ENCODE data around the gene DENND5A.
"Not testable (repeated sequence)": the region's sequence is repeated elsewhere in the genome, so short reads cannot be mapped to it uniquely, and the experiment has no call there.

Gene DENND5A

GRCh38 chr11:9267680-9268079 lies 2.5 kb upstream of the DENND5A start:
- H3K9me3 ChIP-seq, result no peaks in the 10 kb centered on the region
- H3K27me3 ChIP-seq, result peaks cover 15% of the 10 kb centered on the region
- no peak overlapping the region for H3K27ac ChIP-seq
- H3K4me3 ChIP-seq (ENCODE audit: low read depth in 1 of 2, low read length in 1 of 2), result no peak overlapping the region
- peaks cover 25 to 29% of the 10 kb centered on the region in 2 experiments for H3K4me1 ChIP-seq (ENCODE audit: control insufficient read depth in 1 of 2, insufficient read depth in 1 of 2, low read depth in 1 of 2, low read length in 1 of 2)
- TF ChIP-seq, protein P1, sequence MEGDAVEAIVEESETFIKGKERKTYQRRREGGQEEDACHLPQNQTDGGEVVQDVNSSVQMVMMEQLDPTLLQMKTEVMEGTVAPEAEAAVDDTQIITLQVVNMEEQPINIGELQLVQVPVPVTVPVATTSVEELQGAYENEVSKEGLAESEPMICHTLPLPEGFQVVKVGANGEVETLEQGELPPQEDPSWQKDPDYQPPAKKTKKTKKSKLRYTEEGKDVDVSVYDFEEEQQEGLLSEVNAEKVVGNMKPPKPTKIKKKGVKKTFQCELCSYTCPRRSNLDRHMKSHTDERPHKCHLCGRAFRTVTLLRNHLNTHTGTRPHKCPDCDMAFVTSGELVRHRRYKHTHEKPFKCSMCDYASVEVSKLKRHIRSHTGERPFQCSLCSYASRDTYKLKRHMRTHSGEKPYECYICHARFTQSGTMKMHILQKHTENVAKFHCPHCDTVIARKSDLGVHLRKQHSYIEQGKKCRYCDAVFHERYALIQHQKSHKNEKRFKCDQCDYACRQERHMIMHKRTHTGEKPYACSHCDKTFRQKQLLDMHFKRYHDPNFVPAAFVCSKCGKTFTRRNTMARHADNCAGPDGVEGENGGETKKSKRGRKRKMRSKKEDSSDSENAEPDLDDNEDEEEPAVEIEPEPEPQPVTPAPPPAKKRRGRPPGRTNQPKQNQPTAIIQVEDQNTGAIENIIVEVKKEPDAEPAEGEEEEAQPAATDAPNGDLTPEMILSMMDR (IDR thresholded peaks at IDR 0.05), result no peak
- H3K36me3 ChIP-seq, result no peaks in the 10 kb centered on the region

GRCh38 chr11:9266926-9267325 lies 1.8 kb upstream of the DENND5A start:
- no peaks in the 10 kb centered on the region for H3K9me3 ChIP-seq
- H3K27ac ChIP-seq, result no peak overlapping the region
- peaks cover 15% of the 10 kb centered on the region for H3K27me3 ChIP-seq
- no peak overlapping the region for H3K4me3 ChIP-seq (ENCODE audit: low read depth in 1 of 2, low read length in 1 of 2)
- no peaks in the 10 kb centered on the region for H3K36me3 ChIP-seq
- peaks cover 25 to 29% of the 10 kb centered on the region in 2 experiments for H3K4me1 ChIP-seq (ENCODE audit: control insufficient read depth in 1 of 2, insufficient read depth in 1 of 2, low read depth in 1 of 2, low read length in 1 of 2)
- TF ChIP-seq, protein P1 (IDR thresholded peaks at IDR 0.05), result no peak

DNA sequence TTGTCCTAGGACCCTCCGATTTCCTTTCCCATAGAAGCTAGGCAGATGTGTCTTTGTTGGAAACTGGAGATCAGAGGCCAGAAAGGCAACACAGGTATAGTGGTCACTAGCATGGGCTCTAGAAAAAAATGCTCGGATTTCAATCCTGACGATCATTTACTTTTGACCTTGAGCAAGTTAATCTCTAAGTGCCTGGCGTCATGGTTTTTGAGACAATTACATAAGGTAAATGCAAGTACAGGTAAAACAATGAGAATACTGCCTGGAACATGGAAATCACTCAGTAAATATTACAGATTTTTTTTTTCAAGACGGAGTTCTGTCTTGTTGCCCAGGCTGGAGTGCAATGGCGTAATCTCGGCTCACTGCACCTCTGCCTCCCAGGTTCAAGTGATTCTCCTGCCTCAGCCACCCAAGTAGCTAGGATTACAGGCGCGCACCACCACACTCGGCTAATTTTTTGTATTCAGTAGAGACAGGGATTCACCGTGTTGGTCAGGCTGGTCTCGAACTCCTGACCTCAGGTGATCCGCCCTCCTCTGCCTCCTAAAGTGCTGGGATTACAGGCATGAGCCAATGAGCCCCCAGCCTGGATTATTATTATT lies 1.1 kb upstream of the DENND5A start:
- H3K27me3 ChIP-seq, result peaks cover 15% of the 10 kb centered on the region
- H3K4me1 ChIP-seq (ENCODE audit: control insufficient read depth in 1 of 2, insufficient read depth in 1 of 2, low read depth in 1 of 2, low read length in 1 of 2), result peaks cover 30 to 35% of the 10 kb centered on the region in 2 experiments
- no peaks in the 10 kb centered on the region for H3K36me3 ChIP-seq
- H3K9me3 ChIP-seq, result no peaks in the 10 kb centered on the region
- TF ChIP-seq, protein P1 (IDR thresholded peaks at IDR 0.05), result no peak
- peak overlapping the region; percentile 99 for H3K27ac ChIP-seq
- H3K4me3 ChIP-seq (ENCODE audit: low read depth in 1 of 2, low read length in 1 of 2), result peak overlapping the region; percentile 76 to 97

GRCh38 chr11:9264316-9265210 lies 587 bp downstream of the DENND5A start:
- no peaks in the 10 kb centered on the region for H3K9me3 ChIP-seq
- H3K4me3 ChIP-seq (ENCODE audit: low read depth in 1 of 2, low read length in 1 of 2), result peak overlapping the region; percentile 96 to 97
- TF ChIP-seq, protein P1 (IDR thresholded peaks at IDR 0.05), result no peak
- peaks cover 15% of the 10 kb centered on the region for H3K27me3 ChIP-seq
- peaks cover 43 to 49% of the 10 kb centered on the region in 2 experiments for H3K4me1 ChIP-seq (ENCODE audit: control insufficient read depth in 1 of 2, insufficient read depth in 1 of 2, low read depth in 1 of 2, low read length in 1 of 2)
- H3K27ac ChIP-seq, result peak overlapping the region; percentile 99
- no peaks in the 10 kb centered on the region for H3K36me3 ChIP-seq

DNA sequence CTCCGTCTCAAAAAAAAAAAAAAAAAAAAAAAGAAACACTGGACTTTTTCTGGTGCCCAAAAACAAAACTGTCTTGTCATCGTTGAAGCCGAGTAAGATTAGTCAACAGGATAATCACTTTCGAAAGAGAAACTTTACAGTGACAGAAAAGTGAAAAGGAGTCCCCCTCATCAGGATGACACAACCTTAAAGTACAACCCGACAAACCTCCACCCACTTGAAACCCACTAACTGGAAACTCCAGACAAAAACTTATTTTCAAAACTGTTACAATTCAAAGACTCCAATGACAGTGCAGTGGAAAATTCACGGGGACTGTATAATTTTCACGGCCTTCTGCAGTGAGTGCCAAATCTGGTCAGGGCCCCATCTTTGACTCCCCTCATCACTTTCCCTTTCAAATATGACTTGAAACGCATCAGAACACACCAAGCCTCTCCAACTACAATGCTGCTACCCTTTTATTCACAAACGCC lies 1.3 kb downstream of the DENND5A start:
- peaks cover 15% of the 10 kb centered on the region for H3K27me3 ChIP-seq
- H3K27ac ChIP-seq, result peak overlapping the region; percentile 99
- peak overlapping the region; percentile 96 to 97 for H3K4me3 ChIP-seq (ENCODE audit: low read depth in 1 of 2, low read length in 1 of 2)
- TF ChIP-seq, protein P1 (IDR thresholded peaks at IDR 0.05), result no peak
- peaks cover 43 to 49% of the 10 kb centered on the region in 2 experiments for H3K4me1 ChIP-seq (ENCODE audit: control insufficient read depth in 1 of 2, insufficient read depth in 1 of 2, low read depth in 1 of 2, low read length in 1 of 2)
- no peaks in the 10 kb centered on the region for H3K36me3 ChIP-seq
- H3K9me3 ChIP-seq, result no peaks in the 10 kb centered on the region

DNA sequence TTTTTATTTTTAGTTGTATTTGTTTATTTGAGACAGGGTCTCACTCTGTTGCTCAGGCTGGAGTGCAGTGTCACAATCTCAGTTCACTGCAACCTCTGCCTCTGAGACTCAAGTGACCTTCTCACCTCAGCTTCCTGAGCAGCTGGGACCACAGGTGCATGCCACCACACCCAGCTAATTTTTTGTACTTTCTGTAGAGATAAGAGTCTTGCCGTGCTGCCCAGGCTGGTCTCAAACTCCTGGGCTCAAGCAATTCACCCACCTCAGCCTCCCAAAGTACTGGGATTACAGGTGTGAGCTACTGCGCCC lies 4.4 kb downstream of the DENND5A start:
- Histone ChIP-seq H3K4me1 (ENCODE audit: control insufficient read depth in 1 of 2, insufficient read depth in 1 of 2, low read depth in 1 of 2, low read length in 1 of 2) (peaks cover 41 to 45% of the 10 kb centered on the region in 2 experiments), H3K4me3 (ENCODE audit: low read depth in 1 of 2, low read length in 1 of 2) (peak overlapping the region; percentile 3 to 8), H3K27ac (peak overlapping the region; percentile 68)
- not testable (repeated sequence) for H3K9me3 ChIP-seq, H3K27me3 ChIP-seq, H3K36me3 ChIP-seq
